WTC11 (cell line): ENCODE results near the gene ZNF782. TPM values are rescaled to one million over a fixed set of nuclear protein-coding genes. Genes with fewer than 3 reads are reported as not detected.

Experiments
- ATAC-seq: fragments of 200-7000 bp; cut with Tn5 transposase; 2 replicates; pipeline ENCODE4 v1.10.0; 2021; ENCODE audit warnings: mild to moderate bottlenecking, moderate library complexity
- CTCF ChIA-PET: fragments of 300-600 bp; sonication (Branson Sonifier 250); formaldehyde crosslinking; loops from one replicate; lab custom pipeline; 2021; ENCODE audit warnings: antibody characterized with exemption; lab: Charles Lee
- POLR2A ChIA-PET: fragments of 350-600 bp; sonication (Branson Sonifier 250); formaldehyde crosslinking; loops from one replicate; lab custom pipeline; 2021; ENCODE audit warnings: antibody characterized with exemption; lab: Charles Lee
- DNase-seq: peaks from one replicate; pipeline ENCODE4 v3.0.0; 2021; ENCODE audit warnings: low spot score
- H3K27ac Mint-ChIP-seq: 2 replicates; pipeline ENCODE4 v1.8.0; 2021; ENCODE audit warnings: mixed read lengths
- H3K27me3 Mint-ChIP-seq: 2 replicates; pipeline ENCODE4 v1.8.0; 2021; ENCODE audit warnings: low read depth, mild to moderate bottlenecking, moderate library complexity, mixed read lengths
- H3K36me3 Mint-ChIP-seq: 2 replicates; pipeline ENCODE4 v1.8.0; 2021; ENCODE audit warnings: mixed read lengths
- H3K4me1 Mint-ChIP-seq: 2 replicates; pipeline ENCODE4 v1.8.0; 2022; ENCODE audit warnings: mixed read lengths
- H3K4me3 Mint-ChIP-seq: 2 replicates; pipeline ENCODE4 v1.8.0; 2021; ENCODE audit warnings: mild to moderate bottlenecking, moderate library complexity, mixed read lengths
- H3K9me3 Mint-ChIP-seq: 2 replicates; pipeline ENCODE4 v1.8.0; 2021; ENCODE audit warnings: mixed read lengths
- ARID4B ChIP-seq: sonication (generic); formaldehyde crosslinking; IDR thresholded peaks from 2 replicates; pipeline ENCODE4 v1.8.0; 2023; ENCODE audit warnings: missing genetic modification reagents, mild to moderate bottlenecking, borderline replicate concordance
- CREB1 ChIP-seq: sonication (generic); formaldehyde crosslinking; IDR thresholded peaks from 2 replicates; pipeline ENCODE4 v1.8.0; 2023; ENCODE audit warnings: mild to moderate bottlenecking, missing genetic modification reagents
- E2F4 ChIP-seq: sonication (generic); formaldehyde crosslinking; IDR thresholded peaks from 2 replicates; pipeline ENCODE4 v1.8.1; 2022; ENCODE audit warnings: low read depth, mild to moderate bottlenecking, moderate library complexity, missing genetic modification reagents, borderline replicate concordance
- ESRRA ChIP-seq: sonication (generic); formaldehyde crosslinking; IDR thresholded peaks from 2 replicates; pipeline ENCODE4 v1.8.1; 2022; ENCODE audit warnings: mild to moderate bottlenecking, missing genetic modification reagents, borderline replicate concordance
- FOXP4 ChIP-seq: sonication (generic); formaldehyde crosslinking; IDR thresholded peaks from 2 replicates; pipeline ENCODE4 v1.8.0; 2022; ENCODE audit warnings: mild to moderate bottlenecking, missing genetic modification reagents
- GTF2I ChIP-seq: fragments of 250-450 bp; sonication (Bioruptor Pico); conservative IDR thresholded peaks from 2 replicates; pipeline ENCODE4 v1.4.0; 2021; ENCODE audit warnings: mild to moderate bottlenecking
- HMGA2 ChIP-seq: fragments of 250-450 bp; sonication (Bioruptor Pico); IDR thresholded peaks from 2 replicates; pipeline ENCODE4 v1.4.0; 2021; ENCODE audit warnings: mild to moderate bottlenecking, moderate library complexity
- JUN ChIP-seq: sonication (generic); formaldehyde crosslinking; IDR thresholded peaks from 2 replicates; pipeline ENCODE4 v1.8.0; 2023; ENCODE audit warnings: mild to moderate bottlenecking, missing genetic modification reagents
- MXD4 ChIP-seq: fragments of 250-450 bp; sonication (Bioruptor Pico); IDR thresholded peaks from 2 replicates; pipeline ENCODE4 v1.8.0; 2021; ENCODE audit warnings: mild to moderate bottlenecking, moderate library complexity, borderline replicate concordance
- NFATC4 ChIP-seq: fragments of 250-450 bp; sonication (Bioruptor Pico); IDR thresholded peaks from 2 replicates; pipeline ENCODE4 v1.9.0; 2021; ENCODE audit warnings: mild to moderate bottlenecking
- NR1H2 ChIP-seq: sonication (generic); formaldehyde crosslinking; IDR thresholded peaks from 2 replicates; pipeline ENCODE4 v1.9.0; 2021; ENCODE audit warnings: mild to moderate bottlenecking, moderate library complexity, missing genetic modification reagents
- NR2C2 ChIP-seq: sonication (generic); formaldehyde crosslinking; IDR thresholded peaks from 2 replicates; pipeline ENCODE4 v1.8.0; 2022; ENCODE audit warnings: mild to moderate bottlenecking, missing genetic modification reagents
- USF2 ChIP-seq: sonication (generic); formaldehyde crosslinking; IDR thresholded peaks from 2 replicates; pipeline ENCODE4 v1.8.1; 2023; ENCODE audit warnings: mild to moderate bottlenecking, missing genetic modification reagents, moderate library complexity
- ZBTB21 ChIP-seq: sonication (generic); formaldehyde crosslinking; IDR thresholded peaks from 2 replicates; pipeline ENCODE4 v1.8.1; 2023; ENCODE audit warnings: mild to moderate bottlenecking, missing genetic modification reagents, borderline replicate concordance
- ZNF317 ChIP-seq: sonication (generic); formaldehyde crosslinking; IDR thresholded peaks from 2 replicates; pipeline ENCODE4 v1.8.1; 2023; ENCODE audit warnings: low read depth, mild to moderate bottlenecking, moderate library complexity, missing genetic modification reagents, borderline replicate concordance
- total RNA-seq: library from RNA; stranded (reverse); gene quantifications from 3 replicates; pipeline ENCODE4 v1.2.3, GENCODE V29; 2021
- TF ChIP-seq, protein P1 (sequence below): fragments of 250-450 bp; sonication (Bioruptor Pico); conservative IDR thresholded peaks from 2 replicates; pipeline ENCODE4 v1.9.0; 2021; ENCODE audit warnings: mild to moderate bottlenecking
- TF ChIP-seq, protein P2 (sequence below): fragments of 250-450 bp; sonication (Bioruptor Pico); IDR thresholded peaks from 2 replicates; pipeline ENCODE4 v1.8.0; 2021; ENCODE audit warnings: mild to moderate bottlenecking
- TF ChIP-seq, protein P3 (sequence below): fragments of 250-450 bp; sonication (Bioruptor Pico); IDR thresholded peaks from 2 replicates; pipeline ENCODE4 v1.9.0; 2021; ENCODE audit warnings: mild to moderate bottlenecking
- TF ChIP-seq, protein P4 (sequence below): sonication (generic); formaldehyde crosslinking; IDR thresholded peaks from 2 replicates; pipeline ENCODE4 v1.8.1; 2022; ENCODE audit warnings: mild to moderate bottlenecking, moderate library complexity, missing genetic modification reagents

The ZNF782 gene
- total RNA-seq, 1 experiment from 2014 or later = 6.2 TPM

DNA sequence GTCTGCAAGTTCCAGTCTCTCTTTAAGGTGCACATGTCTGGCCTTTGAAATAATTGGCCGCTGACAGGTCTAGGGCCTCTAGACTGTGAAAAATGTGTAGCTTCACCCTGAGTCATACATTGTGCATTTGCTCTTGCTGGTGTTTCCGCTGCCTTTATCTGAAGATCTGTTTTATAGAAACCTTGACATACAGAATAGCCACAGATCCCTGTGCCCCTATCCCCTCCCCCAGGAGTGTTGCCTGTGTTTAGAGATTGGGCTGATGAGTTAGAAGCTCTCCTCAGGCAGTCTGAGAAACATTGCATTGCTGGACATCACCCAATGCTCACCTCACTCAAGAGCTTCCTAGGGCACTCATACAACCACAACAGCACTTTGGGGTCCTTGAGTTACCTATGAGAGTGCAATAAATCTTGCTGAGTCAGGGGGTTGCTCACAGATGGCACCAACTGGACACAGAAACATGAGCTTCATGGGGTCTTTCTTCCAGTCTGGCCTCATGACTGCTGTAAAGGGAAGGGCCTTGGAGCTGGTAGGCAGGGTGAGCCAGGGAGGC is 3.8 kb upstream of the ZNF782 start:
- Mint-ChIP-seq H3K4me3 (no peak overlapping the region), H3K27ac (0 out of 2 replicates have a peak overlapping the region, but pooled peaks have one; percentile 85), H3K4me1 (peaks cover 44% of the 10 kb centered on the region), H3K27me3 (peaks cover 4% of the 10 kb centered on the region; the same call in 1 of the 2 replicates), H3K9me3 (no peaks in the 10 kb centered on the region)
- DNase-seq (no peak), ATAC-seq (no peak)
- POLR2A ChIA-PET = no interaction called here
- TF ChIP-seq ZBTB21 (no peak), ESRRA (CRISPR knock-in tag) (no peak), HMGA2 (no peak), USF2 (no peak), ZNF317 (CRISPR knock-in tag) (no peak), ARID4B (CRISPR knock-in tag) (no peak), E2F4 (no peak), JUN (CRISPR knock-in tag) (no peak), NR1H2 (CRISPR knock-in tag) (no peak), NFATC4 (CRISPR knock-in tag) (no peak), FOXP4 (CRISPR knock-in tag) (no peak), MXD4 (CRISPR knock-in tag) (no peak), GTF2I (CRISPR knock-in tag) (no peak), CREB1 (no peak), NR2C2 (CRISPR knock-in tag) (no peak)
- TF ChIP-seq, protein P1, sequence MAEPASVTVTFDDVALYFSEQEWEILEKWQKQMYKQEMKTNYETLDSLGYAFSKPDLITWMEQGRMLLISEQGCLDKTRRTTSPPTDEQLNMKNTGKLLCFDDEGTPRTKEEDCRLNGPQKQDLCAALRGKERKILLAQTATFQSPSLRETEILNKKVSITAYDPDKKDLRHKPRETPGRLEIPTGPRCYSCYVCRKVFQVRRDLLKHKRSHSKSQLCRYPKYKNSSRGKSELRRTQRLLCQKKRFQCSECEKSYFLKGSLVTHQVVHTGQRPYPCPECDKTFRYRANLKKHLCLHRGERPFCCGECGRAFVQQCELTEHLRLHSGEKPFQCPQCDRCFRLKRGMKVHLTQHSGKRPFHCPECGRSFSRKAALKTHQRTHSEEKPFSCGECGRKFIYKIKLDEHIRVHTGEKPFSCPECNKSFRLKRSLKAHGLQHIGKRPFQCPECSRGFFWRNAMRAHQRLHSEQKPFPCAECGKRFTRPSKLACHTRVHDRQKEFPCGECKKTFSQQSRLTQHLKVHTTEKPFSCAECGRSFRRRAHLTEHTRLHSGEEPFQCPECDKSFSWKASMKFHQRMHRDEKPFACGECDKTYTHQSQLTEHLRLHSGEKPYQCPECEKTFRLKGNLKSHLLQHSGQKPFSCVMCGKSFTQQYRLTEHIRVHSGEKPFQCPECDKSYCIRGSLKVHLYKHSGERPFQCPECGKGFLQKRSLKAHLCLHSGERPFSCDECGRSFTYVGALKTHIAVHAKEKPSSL (CRISPR knock-in tag) = no peak
- TF ChIP-seq, protein P2, sequence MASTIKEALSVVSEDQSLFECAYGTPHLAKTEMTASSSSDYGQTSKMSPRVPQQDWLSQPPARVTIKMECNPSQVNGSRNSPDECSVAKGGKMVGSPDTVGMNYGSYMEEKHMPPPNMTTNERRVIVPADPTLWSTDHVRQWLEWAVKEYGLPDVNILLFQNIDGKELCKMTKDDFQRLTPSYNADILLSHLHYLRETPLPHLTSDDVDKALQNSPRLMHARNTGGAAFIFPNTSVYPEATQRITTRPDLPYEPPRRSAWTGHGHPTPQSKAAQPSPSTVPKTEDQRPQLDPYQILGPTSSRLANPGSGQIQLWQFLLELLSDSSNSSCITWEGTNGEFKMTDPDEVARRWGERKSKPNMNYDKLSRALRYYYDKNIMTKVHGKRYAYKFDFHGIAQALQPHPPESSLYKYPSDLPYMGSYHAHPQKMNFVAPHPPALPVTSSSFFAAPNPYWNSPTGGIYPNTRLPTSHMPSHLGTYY = no peak
- TF ChIP-seq, protein P3, sequence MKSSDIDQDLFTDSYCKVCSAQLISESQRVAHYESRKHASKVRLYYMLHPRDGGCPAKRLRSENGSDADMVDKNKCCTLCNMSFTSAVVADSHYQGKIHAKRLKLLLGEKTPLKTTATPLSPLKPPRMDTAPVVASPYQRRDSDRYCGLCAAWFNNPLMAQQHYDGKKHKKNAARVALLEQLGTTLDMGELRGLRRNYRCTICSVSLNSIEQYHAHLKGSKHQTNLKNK (CRISPR knock-in tag) = no peak
- TF ChIP-seq, protein P4, sequence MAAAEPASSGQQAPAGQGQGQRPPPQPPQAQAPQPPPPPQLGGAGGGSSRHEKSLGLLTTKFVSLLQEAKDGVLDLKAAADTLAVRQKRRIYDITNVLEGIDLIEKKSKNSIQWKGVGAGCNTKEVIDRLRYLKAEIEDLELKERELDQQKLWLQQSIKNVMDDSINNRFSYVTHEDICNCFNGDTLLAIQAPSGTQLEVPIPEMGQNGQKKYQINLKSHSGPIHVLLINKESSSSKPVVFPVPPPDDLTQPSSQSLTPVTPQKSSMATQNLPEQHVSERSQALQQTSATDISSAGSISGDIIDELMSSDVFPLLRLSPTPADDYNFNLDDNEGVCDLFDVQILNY = no peak
- TF ChIP-seq, all 79 proteins: peak for 0
- CTCF ChIA-PET = interaction anchor here (0.9 to 2.4 kb wide), 3 partner anchors 13 to 605 kb away, joined by 3 to 21 read pairs (median 4); no protein-coding TSS in a partner anchor
- H3K36me3 Mint-ChIP-seq = no peaks in the 10 kb centered on the region
